Type B pancreatic cell (in vitro differentiated cells): ENCODE data around the gene CACNA1S. TPM values are rescaled to one million over a fixed set of nuclear protein-coding genes. Genes with fewer than 3 reads are reported as not detected.

Source experiments
- DNase-seq: peaks from one replicate; pipeline ENCODE4 v3.0.0; 2021; ENCODE audit warnings: mixed read lengths; ENCODE audit not compliant: unreplicated experiment; ENCODE audit errors: extremely low spot score
- H3K27ac Mint-ChIP-seq: 2 replicates; pipeline ENCODE4 v1.8.0; 2021; ENCODE audit warnings: mild to moderate bottlenecking, mixed read lengths
- H3K27me3 Mint-ChIP-seq: 2 replicates; pipeline ENCODE4 v1.8.0; 2021; ENCODE audit warnings: mixed read lengths
- H3K36me3 Mint-ChIP-seq: 2 replicates; pipeline ENCODE4 v1.8.0; 2021; ENCODE audit warnings: mixed read lengths
- H3K4me1 Mint-ChIP-seq: one replicate; pipeline ENCODE4 v1.8.0; 2021; ENCODE audit warnings: mixed read lengths; ENCODE audit not compliant: unreplicated experiment
- H3K4me3 Mint-ChIP-seq: 2 replicates; pipeline ENCODE4 v1.8.0; 2021; ENCODE audit warnings: mild to moderate bottlenecking, mixed read lengths
- H3K9me3 Mint-ChIP-seq: 2 replicates; pipeline ENCODE4 v1.8.0; 2021; ENCODE audit warnings: mixed read lengths
- total RNA-seq: library from RNA; stranded (reverse); gene quantifications from 2 replicates; pipeline ENCODE4 v1.2.1, GENCODE V29; 2021; ENCODE audit warnings: low replicate concordance
- TF ChIP-seq, protein P1 (sequence below): fragments of 200-600 bp; sonication (generic); conservative IDR thresholded peaks from 2 replicates; pipeline ENCODE4 v1.5.0; 2021; ENCODE audit warnings: antibody characterized with exemption, mild to moderate bottlenecking

Gene CACNA1S
- total RNA-seq, 1 donor from 2014 or later: 0.12 TPM

DNA sequence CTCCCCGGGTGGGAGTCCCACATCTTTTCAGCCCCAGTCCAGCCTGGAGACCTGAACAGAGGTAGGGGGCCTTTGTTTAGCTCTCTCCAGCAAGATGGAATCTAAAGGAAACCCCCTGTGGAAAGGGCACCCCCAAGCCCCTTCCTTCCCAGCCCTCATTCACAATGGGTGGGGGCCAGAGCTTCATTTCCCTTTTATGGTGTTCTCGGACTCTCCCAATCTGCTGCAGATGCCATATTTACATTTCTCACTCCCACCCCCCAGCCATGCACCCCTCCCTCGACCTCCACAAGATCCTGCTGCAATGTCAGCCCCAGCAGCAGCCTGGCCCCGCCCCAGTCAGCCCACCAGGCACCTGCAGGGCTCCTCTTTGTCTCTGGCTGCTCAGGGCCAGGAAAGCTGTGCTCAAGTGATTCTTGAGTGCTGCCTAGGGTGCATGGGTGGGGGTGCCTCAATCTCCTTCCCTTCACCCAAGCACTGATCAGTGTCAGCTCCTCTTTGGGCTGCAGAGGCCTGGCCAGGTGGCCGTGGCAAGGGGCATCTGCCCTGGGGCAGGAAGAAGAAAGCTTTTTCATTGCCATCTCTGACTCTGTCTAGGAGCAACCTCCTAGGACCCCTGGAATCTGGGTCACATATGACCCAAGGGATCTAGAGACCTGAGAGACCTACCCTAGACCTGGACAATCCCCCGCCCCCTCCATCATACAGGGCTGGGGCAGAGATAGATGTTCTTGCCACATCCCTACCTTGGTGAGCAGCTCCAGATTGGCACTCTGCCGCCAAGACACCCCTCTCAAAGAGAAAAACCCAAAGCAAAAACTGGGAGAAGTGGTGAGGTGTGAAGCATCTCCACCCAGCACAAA, 90.4 kb downstream of the CACNA1S start:
- no peak for DNase-seq
- peak overlapping the region; percentile 87 for H3K4me3 Mint-ChIP-seq
- H3K27me3 Mint-ChIP-seq: peaks cover 19% of the 10 kb centered on the region
- H3K36me3 Mint-ChIP-seq: no peaks in the 10 kb centered on the region
- H3K27ac Mint-ChIP-seq: no peak overlapping the region
- H3K4me1 Mint-ChIP-seq: peaks cover 40% of the 10 kb centered on the region
- TF ChIP-seq, protein P1, sequence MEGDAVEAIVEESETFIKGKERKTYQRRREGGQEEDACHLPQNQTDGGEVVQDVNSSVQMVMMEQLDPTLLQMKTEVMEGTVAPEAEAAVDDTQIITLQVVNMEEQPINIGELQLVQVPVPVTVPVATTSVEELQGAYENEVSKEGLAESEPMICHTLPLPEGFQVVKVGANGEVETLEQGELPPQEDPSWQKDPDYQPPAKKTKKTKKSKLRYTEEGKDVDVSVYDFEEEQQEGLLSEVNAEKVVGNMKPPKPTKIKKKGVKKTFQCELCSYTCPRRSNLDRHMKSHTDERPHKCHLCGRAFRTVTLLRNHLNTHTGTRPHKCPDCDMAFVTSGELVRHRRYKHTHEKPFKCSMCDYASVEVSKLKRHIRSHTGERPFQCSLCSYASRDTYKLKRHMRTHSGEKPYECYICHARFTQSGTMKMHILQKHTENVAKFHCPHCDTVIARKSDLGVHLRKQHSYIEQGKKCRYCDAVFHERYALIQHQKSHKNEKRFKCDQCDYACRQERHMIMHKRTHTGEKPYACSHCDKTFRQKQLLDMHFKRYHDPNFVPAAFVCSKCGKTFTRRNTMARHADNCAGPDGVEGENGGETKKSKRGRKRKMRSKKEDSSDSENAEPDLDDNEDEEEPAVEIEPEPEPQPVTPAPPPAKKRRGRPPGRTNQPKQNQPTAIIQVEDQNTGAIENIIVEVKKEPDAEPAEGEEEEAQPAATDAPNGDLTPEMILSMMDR: no peak
- no peaks in the 10 kb centered on the region for H3K9me3 Mint-ChIP-seq

DNA sequence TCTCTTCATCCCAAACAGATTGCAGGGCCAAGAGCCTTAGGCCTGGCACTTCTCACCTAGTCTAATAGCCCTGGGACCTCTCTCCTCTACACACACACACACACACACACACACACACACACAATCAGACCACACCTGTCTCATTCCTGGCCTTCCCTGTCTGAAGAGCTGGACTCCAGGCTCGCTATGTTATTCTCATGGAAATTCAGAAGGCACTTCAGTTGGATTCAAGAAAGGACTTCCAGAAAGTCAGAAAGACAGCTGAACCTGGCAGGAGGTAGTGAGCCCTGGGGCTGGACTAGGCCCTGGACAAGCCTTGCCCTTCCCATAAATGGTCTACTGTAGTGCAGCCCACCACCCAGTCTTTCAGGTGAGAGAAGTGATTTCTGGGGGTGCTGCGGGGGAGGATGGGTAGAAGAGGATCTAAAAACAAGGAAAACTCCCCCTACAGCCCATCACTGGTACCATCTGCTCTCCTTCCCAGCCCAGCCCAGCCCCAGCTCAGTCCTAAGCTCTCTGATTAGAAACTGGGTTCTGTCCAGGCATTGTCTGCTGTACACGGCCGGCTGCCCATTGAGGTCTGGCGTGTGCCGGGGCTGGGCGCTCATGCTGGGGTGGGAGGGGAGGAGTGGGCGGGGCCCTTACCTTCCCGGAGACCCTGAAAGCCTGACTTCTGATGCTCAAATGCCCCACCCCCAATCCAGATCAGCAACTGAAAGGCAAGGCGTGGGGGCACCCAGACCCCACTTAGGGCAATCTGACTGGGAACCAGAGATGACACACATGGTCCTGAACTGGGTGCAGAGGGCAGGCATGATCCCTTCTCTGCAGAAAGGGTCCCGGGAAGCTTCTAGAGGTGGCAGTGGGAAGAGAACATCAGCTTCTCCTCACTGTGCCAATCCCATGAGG, 91.3 kb downstream of the CACNA1S start:
- H3K9me3 Mint-ChIP-seq: no peaks in the 10 kb centered on the region
- peak overlapping the region; percentile 48 for H3K4me3 Mint-ChIP-seq
- peaks cover 38% of the 10 kb centered on the region for H3K4me1 Mint-ChIP-seq
- peaks cover 18% of the 10 kb centered on the region for H3K27me3 Mint-ChIP-seq
- DNase-seq: no peak
- H3K36me3 Mint-ChIP-seq: no peaks in the 10 kb centered on the region
- TF ChIP-seq, protein P1: peak; percentile 64
- H3K27ac Mint-ChIP-seq: no peak overlapping the region

DNA sequence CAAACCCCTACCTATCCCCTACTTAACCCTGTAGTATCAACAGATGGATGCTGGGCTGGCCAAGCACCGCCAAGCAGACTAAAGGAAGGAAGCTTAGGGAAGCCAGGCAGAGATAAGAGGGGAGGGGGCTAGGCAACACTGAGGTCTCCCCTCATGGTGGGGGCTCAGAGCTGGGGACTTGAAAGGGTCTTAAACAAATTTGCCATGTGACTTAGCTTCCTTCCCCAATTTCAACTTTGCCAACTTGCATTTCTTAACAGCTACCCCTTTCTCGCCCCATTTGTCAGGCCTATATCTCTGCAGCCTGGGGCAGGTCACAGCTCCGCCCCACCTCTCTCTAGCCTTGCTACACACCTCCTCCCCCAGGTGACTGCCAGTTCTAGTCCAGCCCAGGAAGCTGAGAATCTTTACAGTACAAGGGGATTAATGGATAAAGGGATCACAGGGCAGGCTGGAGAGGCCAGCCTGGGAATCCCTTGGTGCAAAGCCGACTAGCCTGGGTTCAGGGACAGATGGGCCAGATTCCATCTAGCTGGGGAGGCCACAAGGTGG, 92.1 kb downstream of the CACNA1S start:
- H3K4me3 Mint-ChIP-seq: no peak overlapping the region
- H3K9me3 Mint-ChIP-seq: no peaks in the 10 kb centered on the region
- H3K36me3 Mint-ChIP-seq: no peaks in the 10 kb centered on the region
- H3K27me3 Mint-ChIP-seq: peaks cover 25% of the 10 kb centered on the region
- no peak overlapping the region for H3K27ac Mint-ChIP-seq
- TF ChIP-seq, protein P1: no peak
- DNase-seq: no peak
- peaks cover 40% of the 10 kb centered on the region for H3K4me1 Mint-ChIP-seq

GRCh38 chr1:201019321-201019977, 92.8 kb downstream of the CACNA1S start:
- H3K36me3 Mint-ChIP-seq: no peaks in the 10 kb centered on the region
- peaks cover 44% of the 10 kb centered on the region for H3K4me1 Mint-ChIP-seq
- DNase-seq: no peak
- peaks cover 29% of the 10 kb centered on the region for H3K27me3 Mint-ChIP-seq
- H3K9me3 Mint-ChIP-seq: no peaks in the 10 kb centered on the region
- TF ChIP-seq, protein P1: no peak
- H3K4me3 Mint-ChIP-seq: no peak overlapping the region
- no peak overlapping the region for H3K27ac Mint-ChIP-seq

GRCh38 chr1:201017828-201018163, 94.4 kb downstream of the CACNA1S start:
- Mint-ChIP-seq H3K36me3 (no peaks in the 10 kb centered on the region), H3K4me1 (peaks cover 39% of the 10 kb centered on the region), H3K9me3 (no peaks in the 10 kb centered on the region), H3K27me3 (peaks cover 28% of the 10 kb centered on the region), H3K27ac (no peak overlapping the region), H3K4me3 (no peak overlapping the region)
- no peak for DNase-seq
- TF ChIP-seq, protein P1: no peak
